ENCODE measurements around the gene SPAM1.

GRCh38 chr7:123936388-123936787 is 11.3 kb downstream of the SPAM1 start:
- no peak for TF ChIP-seq CTCF (IDR thresholded peaks at IDR 0.05; ENCODE audit: low read depth, low read length, poor library complexity, severe bottlenecking)
- TF ChIP-seq EZH2phosphoT487 (IDR thresholded peaks at IDR 0.05; ENCODE audit: borderline replicate concordance, low read length), result no peak
